Measurements from ENCODE around the gene MYRIP.

DNA sequence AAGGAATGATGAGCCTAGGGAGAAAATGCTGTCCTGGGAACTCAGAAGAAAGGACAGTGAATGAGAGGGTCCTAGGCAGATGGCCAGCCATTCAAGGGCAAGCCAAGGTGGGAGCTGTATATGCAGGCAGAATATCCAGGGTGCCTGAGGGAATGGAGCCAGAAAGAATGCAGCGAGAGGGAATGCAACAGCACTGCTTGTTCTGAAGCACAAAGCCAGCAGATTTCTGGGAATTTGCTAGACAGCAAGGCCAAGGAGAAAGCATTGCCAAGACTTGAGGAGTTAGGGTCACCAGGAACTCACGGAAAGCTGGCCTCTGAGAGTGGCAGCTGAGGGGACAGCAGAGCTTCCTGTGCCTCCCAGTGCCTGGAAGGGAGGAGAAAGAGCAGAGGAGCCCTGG lies 200.6 kb downstream of the MYRIP start:
- TF ChIP-seq EZH2phosphoT487 (IDR thresholded peaks at IDR 0.05; ENCODE audit: unreplicated experiment) (no peak), CREB1 (CRISPR knock-in tag; IDR thresholded peaks at IDR 0.05; ENCODE audit: low read depth) (no peak), EZH2 (IDR thresholded peaks at IDR 0.05; ENCODE audit: low read depth, unreplicated experiment) (no peak), JUNB (IDR thresholded peaks at IDR 0.05; ENCODE audit: unreplicated experiment) (no peak), POLR2AphosphoS5 (IDR thresholded peaks at IDR 0.05; ENCODE audit: low read depth) (no peak), STAT1 (IDR thresholded peaks at IDR 0.05; ENCODE audit: unreplicated experiment) (no peak), ZNF114 (CRISPR knock-in tag; IDR thresholded peaks at IDR 0.05) (no peak)
- TF ChIP-seq, protein P1, sequence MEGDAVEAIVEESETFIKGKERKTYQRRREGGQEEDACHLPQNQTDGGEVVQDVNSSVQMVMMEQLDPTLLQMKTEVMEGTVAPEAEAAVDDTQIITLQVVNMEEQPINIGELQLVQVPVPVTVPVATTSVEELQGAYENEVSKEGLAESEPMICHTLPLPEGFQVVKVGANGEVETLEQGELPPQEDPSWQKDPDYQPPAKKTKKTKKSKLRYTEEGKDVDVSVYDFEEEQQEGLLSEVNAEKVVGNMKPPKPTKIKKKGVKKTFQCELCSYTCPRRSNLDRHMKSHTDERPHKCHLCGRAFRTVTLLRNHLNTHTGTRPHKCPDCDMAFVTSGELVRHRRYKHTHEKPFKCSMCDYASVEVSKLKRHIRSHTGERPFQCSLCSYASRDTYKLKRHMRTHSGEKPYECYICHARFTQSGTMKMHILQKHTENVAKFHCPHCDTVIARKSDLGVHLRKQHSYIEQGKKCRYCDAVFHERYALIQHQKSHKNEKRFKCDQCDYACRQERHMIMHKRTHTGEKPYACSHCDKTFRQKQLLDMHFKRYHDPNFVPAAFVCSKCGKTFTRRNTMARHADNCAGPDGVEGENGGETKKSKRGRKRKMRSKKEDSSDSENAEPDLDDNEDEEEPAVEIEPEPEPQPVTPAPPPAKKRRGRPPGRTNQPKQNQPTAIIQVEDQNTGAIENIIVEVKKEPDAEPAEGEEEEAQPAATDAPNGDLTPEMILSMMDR (conservative IDR thresholded peaks at IDR 0.05; ENCODE audit: low read depth in 2 of 2): no peak
- TF ChIP-seq, protein P2, sequence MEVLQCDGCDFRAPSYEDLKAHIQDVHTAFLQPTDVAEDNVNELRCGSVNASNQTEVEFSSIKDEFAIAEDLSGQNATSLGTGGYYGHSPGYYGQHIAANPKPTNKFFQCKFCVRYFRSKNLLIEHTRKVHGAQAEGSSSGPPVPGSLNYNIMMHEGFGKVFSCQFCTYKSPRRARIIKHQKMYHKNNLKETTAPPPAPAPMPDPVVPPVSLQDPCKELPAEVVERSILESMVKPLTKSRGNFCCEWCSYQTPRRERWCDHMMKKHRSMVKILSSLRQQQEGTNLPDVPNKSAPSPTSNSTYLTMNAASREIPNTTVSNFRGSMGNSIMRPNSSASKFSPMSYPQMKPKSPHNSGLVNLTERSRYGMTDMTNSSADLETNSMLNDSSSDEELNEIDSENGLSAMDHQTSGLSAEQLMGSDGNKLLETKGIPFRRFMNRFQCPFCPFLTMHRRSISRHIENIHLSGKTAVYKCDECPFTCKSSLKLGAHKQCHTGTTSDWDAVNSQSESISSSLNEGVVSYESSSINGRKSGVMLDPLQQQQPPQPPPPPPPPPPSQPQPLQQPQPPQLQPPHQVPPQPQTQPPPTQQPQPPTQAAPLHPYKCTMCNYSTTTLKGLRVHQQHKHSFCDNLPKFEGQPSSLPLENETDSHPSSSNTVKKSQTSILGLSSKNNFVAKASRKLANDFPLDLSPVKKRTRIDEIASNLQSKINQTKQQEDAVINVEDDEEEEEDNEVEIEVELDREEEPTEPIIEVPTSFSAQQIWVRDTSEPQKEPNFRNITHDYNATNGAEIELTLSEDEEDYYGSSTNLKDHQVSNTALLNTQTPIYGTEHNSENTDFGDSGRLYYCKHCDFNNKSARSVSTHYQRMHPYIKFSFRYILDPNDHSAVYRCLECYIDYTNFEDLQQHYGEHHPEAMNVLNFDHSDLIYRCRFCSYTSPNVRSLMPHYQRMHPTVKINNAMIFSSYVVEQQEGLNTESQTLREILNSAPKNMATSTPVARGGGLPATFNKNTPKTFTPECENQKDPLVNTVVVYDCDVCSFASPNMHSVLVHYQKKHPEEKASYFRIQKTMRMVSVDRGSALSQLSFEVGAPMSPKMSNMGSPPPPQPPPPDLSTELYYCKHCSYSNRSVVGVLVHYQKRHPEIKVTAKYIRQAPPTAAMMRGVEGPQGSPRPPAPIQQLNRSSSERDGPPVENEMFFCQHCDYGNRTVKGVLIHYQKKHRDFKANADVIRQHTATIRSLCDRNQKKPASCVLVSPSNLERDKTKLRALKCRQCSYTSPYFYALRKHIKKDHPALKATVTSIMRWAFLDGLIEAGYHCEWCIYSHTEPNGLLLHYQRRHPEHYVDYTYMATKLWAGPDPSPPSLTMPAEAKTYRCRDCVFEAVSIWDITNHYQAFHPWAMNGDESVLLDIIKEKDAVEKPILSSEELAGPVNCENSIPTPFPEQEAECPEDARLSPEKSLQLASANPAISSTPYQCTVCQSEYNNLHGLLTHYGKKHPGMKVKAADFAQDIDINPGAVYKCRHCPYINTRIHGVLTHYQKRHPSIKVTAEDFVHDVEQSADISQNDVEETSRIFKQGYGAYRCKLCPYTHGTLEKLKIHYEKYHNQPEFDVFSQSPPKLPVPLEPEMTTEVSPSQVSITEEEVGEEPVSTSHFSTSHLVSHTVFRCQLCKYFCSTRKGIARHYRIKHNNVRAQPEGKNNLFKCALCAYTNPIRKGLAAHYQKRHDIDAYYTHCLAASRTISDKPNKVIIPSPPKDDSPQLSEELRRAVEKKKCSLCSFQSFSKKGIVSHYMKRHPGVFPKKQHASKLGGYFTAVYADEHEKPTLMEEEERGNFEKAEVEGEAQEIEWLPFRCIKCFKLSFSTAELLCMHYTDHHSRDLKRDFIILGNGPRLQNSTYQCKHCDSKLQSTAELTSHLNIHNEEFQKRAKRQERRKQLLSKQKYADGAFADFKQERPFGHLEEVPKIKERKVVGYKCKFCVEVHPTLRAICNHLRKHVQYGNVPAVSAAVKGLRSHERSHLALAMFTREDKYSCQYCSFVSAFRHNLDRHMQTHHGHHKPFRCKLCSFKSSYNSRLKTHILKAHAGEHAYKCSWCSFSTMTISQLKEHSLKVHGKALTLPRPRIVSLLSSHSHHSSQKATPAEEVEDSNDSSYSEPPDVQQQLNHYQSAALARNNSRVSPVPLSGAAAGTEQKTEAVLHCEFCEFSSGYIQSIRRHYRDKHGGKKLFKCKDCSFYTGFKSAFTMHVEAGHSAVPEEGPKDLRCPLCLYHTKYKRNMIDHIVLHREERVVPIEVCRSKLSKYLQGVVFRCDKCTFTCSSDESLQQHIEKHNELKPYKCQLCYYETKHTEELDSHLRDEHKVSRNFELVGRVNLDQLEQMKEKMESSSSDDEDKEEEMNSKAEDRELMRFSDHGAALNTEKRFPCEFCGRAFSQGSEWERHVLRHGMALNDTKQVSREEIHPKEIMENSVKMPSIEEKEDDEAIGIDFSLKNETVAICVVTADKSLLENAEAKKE (CRISPR knock-in tag; IDR thresholded peaks at IDR 0.05): no peak
- TF ChIP-seq, protein P3, sequence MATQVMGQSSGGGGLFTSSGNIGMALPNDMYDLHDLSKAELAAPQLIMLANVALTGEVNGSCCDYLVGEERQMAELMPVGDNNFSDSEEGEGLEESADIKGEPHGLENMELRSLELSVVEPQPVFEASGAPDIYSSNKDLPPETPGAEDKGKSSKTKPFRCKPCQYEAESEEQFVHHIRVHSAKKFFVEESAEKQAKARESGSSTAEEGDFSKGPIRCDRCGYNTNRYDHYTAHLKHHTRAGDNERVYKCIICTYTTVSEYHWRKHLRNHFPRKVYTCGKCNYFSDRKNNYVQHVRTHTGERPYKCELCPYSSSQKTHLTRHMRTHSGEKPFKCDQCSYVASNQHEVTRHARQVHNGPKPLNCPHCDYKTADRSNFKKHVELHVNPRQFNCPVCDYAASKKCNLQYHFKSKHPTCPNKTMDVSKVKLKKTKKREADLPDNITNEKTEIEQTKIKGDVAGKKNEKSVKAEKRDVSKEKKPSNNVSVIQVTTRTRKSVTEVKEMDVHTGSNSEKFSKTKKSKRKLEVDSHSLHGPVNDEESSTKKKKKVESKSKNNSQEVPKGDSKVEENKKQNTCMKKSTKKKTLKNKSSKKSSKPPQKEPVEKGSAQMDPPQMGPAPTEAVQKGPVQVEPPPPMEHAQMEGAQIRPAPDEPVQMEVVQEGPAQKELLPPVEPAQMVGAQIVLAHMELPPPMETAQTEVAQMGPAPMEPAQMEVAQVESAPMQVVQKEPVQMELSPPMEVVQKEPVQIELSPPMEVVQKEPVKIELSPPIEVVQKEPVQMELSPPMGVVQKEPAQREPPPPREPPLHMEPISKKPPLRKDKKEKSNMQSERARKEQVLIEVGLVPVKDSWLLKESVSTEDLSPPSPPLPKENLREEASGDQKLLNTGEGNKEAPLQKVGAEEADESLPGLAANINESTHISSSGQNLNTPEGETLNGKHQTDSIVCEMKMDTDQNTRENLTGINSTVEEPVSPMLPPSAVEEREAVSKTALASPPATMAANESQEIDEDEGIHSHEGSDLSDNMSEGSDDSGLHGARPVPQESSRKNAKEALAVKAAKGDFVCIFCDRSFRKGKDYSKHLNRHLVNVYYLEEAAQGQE (IDR thresholded peaks at IDR 0.05; ENCODE audit: unreplicated experiment): no peak
